CD4-positive, alpha-beta T cell treated with Interleukin-2 at 100 ng/mL for 4 hours (primary cell): ENCODE data around the gene SCN8A.
A peak's percentile ranks its signal among the peaks of the same experiment; 100 is the strongest.

Source experiments
- DNase-seq: peaks from one replicate; pipeline ENCODE4 v3.0.0-alpha.2; 2020; ENCODE audit warnings: low spot score

Gene SCN8A

DNA sequence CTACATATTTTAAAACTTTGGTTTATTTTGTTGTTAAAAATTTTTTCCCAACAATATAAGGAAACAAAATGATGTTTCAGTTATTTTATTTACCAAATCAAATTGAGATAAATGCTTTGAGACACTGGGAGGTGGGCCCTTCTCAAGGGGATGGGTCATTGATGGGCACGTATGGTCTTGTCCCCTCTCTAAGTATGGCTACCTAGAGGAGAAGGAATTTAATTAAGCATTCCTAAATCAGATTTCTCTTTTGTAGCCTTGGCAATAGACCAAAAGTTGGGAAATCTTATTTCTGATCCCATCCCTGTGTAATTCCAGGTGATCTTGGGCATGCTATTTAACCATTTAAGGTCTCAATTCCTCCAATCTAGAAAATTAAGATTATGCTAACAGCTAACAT, 79.0 kb downstream of the SCN8A start:
- DNase-seq, result no peak

DNA sequence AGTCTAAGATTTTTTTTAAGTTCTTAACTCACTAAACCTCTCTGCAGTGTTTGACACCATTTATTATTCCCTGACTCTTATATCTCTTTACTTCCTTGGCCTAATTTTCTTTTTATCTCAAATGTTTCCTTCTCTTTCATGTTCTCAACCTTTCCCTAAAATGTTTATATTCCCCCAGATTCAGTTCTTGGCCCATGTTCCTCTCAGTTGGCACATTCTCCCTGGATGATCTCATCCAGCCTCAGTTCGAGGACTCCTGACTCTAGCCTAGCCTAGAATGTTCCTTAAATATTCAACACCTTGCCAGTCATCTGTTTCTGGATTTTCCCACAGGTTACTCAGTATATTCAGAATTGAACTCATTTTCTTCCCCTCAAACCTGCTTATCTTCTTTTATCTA, 81.3 kb downstream of the SCN8A start:
- DNase-seq, result no peak

DNA sequence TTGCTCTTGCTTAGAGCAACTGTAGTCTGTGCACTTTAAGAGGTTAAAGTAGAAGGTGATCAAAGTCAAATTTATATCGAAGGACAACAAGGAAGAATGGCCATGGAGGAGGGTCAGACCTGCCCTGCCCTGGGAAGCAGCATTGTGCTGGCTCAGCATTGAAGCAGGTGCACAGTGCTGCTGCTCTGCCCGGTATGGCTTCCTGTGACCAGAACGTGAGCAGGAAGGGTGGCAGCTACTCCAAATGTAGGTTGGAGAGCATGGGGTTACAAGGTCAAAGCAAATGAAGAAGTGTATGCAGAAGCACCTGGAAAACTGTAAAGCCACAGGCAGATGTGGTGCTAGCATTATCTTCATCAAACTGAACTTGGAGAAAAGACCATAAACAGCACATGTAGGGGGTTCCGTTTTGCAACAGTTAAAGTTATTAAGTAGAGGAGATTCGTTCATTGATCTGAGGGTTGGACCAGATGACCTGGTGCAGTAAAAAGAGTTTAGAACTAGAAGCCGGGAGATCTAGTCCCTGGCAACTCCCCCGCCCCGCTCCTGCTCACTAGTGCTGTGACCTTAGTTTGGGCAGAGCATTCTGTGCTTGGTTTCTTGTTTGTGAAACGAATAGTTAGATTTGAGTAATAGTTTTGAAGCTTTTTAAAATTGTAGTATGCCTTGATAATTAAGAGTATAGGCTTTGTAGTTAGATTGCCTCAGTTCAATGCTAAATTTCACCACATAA, 84.2 kb downstream of the SCN8A start:
- no peak for DNase-seq

DNA sequence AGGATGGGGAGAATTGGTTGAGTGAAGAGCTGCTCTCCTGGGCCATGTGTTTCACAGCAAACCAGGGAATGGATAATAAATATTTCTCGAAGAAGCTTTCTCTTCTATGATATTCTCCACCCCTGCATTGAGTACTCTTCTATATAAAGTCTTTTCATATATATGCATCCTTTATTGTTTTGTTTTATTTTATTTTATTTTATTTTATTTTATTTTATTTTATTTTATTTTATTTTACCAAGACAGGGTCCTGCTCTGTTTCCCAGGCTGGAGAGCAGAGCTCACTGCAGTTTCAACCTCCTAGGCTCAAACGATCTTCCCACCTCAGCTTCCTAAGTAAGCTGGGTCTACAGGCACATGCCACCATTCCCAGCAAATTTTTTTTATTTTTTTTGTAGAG, 85.8 kb downstream of the SCN8A start:
- DNase-seq, result no peak

DNA sequence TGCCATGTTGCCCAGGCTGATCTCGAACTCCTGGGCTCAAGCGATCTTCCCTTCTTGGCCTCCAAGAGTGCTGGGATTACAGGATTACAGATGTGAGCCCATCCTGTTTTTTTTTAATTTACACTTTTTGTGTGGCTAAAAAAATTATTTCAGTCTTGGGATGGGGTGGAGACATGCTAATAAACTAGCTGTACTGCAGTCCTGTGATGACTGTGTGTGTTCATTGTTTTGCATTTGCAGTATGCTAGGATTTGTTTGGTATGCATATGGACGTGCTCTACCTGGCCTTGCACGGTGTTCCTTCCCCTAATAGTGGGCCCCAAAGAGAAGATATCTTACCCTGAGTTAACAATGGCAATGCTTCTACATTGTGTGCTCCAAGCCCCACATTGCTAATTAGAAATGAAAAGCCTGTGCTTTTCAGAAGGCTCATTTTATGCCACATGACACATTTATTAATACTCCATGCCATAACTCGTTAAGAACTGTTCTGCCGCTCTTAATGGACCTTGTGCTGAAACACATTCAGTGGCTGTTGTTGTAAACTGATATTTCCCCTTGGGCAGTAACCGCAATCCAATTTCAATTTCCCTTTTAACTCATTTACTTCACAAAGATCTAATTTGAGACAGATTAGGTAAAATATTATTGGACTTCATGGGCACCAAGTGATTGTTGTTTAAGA, 86.4 kb downstream of the SCN8A start:
- DNase-seq, result no peak

DNA sequence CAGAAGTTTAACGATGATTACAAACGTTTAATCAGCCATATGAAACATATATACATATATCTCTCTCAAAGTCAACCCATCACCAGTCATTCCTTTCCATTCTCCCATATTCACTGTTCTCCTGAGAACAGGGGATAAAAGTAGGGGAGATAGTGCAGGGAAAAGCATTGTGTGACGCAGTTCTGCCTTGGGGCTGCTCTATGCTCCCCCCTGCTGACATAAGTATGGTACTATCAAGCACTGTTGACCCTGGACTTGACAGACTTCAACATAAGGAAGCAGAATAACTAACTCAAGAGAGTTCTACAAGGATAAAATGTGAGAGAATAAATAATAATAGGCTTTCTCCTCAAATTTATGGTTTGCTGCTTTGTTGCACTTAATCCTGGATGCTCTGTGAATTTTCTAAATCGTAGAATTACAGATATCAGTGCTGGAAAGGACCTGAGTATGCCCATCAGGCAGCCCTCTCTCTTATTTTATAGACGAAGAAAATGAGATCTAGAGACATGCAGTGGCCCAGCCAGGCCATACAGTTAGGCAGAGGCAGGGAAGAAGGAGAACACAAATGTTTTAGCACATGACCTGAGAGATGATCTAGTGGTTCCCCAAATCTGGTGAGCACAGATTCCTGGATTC, 87.2 kb downstream of the SCN8A start:
- DNase-seq, result peak; percentile 17

DNA sequence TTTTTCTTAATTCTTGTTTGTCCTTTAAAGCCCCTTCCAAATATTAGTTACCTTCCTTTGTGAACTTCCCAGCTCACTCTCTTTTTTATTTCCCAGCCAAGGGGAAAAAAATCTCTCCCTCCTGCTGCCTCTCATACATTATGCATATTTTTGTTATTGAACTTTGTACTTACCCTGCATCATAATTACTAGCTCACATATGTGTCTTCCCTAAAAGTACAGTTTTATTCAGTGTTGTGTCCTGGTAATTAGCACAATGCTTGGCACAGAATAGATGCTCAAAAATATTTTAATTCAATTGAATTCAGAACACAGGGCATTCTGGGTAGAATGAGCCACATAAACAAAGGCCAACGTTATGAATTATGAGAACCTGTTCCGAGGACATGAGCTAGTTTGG, 91.9 kb downstream of the SCN8A start:
- DNase-seq, result no peak

DNA sequence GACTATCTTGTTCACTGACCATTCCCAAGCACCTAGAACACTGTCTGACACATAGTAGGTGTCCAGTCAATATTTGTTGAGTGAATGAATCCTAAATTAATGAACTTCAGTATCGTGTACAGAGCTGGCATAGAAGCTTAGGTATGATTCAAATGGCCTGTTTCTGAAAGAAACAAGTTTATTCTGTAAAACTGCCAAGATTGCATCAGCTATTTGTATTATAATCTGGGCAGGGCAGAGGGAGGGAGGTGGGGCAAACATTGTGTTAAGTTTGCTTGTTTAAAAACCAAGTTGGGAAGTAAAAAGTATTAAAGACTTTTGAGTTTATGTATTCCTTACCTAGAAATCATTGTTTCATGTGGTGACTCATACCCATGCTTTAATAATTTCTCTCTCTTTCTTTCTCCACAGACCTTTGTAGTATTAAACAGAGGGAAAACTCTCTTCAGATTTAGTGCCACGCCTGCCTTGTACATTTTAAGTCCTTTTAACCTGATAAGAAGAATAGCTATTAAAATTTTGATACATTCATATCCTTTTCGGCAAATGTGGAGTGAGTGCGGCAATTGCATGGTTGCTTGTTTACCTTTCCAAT, 92.8 kb downstream of the SCN8A start:
- no peak for DNase-seq

DNA sequence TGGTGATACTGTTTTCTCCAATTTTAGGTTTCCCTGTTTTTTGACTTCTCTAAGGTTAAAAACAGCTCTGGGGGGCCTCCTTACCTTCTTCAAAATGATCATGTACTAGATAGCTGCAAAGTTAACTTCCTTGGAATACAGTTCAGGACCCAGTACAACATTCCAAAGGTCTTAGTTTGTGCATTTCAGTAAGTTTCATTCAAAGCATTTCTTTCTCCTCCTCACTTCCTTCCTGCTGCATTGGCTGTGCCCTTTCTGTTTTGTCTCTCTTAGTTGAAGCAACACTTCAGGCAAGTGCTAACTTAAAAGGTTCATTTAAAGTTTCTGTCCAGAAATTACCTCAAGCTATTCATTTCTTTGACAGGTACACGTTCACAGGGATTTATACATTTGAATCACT, 95.7 kb downstream of the SCN8A start:
- DNase-seq, result no peak

DNA sequence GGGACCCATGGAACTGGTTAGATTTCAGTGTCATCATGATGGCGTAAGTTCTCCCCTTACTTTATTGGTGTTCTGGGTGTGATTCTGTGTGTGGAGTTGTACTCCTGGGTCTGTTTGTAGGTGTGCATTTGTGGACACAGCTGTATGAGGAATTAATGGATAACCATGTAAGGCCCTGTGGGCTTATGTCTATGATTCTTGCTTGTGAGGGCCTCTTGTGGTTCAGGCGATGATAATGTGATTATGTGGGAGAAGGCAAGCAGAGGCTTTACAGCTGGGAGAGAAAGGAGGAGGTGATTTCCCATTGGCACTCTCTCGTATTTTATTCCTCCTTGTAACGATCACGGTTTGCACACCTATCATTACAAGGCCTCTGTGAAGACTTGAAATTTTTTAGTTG, 96.1 kb downstream of the SCN8A start:
- no peak for DNase-seq

DNA sequence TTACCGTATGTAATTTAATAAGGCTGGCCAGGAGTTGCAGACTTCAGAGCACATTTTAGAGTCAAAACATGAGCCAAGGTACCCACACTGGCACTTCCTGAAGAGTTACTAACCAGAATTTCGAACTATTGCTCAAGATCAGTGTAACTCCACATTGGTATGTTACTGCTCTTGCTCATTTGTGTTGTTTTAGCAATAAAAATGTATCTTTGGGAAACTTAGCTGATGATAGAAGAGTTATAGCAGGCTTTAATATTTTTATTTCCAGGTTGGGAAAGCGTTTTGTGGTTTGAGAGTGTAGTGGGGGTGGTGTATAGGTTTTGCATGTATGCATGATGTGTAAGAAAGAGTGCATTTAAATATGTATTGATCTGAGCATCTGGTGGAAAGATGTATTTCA, 96.6 kb downstream of the SCN8A start:
- no peak for DNase-seq

DNA sequence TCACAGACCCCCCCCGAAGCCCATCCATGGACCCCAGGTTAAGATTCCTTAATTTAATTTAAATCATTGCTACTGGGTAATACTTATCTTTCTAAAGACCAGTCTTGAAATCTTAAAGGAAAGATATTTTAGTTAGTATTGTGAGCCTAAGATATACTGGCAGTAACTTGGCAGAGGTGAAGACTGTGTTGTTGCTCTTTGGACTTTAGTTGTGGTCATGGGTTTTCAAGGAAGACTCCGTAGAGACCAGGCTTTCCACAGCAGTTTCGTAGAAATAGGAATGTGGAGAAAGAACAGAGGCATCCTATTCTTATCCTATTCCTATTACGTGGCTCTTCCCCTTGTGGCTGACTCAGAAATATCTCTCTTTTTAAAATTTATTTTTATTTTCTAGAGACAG, 99.0 kb downstream of the SCN8A start:
- no peak for DNase-seq

DNA sequence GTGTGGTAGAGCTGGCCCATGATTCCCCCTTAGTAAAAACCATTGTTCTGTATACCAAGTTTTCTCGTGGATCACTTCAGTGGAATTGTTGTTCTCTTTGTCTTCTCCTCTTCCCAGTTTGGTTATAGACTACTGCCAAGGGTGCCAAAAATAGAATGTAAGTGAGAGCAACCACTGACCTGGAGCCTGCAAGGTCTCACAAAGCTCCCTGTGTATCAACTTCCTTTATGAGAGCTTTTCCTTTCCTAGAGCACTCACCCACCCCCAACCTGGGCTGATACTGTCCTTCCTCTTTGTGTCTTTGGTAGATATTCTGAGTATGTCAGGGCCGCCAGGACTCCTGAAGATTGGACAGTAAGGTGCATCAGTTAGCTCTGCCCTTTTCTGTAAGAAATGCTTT, 101.0 kb downstream of the SCN8A start:
- DNase-seq, result no peak

DNA sequence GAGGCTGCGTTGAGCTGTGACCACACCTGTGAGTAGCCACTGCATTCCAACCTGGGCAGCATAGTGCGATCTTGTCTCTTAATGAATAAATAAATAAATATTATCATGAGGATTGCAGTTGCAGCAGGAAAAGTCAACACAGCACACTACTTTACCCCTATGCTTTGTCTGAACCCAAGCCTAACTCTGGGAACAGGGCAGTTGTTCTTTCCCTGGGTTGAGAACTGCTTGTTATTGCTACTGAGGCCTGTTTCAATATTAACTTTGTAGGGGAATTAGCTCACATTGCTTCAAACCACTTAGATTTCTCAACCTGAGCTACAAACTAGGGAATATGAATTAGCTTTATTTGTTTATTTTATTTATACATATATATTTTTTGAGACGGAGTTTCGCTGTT, 102.5 kb downstream of the SCN8A start:
- DNase-seq, result no peak

DNA sequence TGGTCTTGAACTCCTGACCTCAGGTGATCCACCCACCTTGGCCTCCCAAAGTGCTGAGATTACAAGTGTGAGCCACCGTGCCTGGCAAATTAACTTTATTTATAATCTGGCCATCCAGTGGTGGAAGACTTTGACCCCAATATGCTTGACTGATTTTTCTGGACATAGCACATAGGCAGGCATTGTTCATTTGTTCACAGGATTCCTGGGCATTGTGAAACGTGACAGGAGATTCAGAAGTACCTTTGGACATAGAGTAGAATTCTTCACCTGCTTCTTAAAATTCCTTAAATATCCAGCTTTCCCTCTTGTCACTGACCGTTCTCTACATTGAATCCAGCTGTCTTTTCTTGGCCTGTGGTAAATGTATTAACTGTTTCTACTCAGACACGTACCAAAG, 103.1 kb downstream of the SCN8A start:
- DNase-seq, result no peak

DNA sequence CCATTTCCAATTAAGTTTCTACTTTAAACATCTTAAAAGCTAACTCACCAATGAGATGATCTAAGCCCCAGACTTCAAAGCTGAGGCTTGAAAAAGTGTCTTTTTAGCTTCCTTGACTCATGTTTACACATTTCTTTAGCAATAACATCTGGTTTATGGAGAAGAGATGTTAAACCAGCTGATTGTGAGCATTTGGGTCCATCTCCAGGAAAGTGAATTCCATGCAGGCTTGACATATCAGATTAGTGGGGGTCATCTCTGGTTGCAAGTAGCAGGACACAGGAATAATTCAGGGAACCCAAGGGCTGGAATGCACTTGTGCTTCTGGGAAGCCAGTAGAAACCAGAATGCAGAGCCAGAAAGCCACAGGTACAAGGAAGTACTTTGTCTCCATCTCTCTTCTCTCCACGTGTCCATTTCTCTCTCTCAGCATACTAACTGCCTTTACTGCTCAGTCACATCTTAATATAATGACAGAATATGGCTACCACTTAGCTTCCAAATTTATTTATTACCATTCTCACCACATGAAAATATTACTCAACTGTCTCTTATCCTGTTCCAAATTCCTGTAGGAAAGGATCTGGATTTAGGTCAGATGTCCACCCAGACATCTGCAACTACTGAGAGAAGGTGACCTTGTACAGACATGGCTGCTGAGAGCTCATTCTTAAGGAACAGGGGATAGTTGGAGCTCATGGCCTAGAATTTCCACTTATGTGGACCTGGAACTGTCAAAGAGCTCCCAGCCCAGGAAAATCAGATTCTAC, 104.4 kb downstream of the SCN8A start:
- no peak for DNase-seq

DNA sequence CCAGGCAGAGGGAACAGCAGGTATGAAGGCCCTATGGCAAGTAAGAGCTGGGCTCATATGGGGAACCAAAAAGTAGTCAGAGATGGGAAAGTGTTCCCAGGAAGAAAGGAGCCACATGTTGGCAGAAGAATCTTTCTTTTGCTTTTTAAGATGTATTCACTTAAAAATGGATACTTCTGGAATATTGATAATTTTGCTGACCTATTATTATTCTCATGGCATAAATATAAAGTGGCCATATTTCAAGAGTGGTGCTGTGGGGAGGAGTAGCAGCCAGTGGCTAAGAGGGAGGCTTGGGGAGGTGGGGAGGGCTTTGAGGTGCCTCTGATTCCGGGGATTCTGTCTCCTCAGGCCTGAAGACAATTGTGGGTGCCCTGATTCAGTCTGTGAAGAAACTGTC, 108.2 kb downstream of the SCN8A start:
- no peak for DNase-seq

DNA sequence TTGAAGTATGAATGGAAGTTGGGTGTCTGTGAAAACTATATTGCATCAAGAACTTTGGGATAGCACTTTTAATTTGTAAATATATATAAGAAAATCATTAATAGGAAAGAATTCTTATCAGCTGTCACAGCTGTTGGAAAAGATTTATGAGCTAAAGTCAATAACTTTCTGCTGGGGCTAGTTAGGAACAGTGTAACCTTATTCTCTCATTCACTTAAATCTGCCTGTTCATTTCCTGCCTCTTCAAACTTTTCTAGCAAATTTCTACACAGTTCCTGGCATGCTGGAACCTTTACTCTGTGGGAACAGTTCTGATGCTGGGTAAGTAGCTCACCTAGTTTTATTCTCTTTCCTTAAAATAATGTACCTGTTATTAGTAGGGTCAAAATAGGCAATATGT, 109.9 kb downstream of the SCN8A start:
- DNase-seq, result no peak

DNA sequence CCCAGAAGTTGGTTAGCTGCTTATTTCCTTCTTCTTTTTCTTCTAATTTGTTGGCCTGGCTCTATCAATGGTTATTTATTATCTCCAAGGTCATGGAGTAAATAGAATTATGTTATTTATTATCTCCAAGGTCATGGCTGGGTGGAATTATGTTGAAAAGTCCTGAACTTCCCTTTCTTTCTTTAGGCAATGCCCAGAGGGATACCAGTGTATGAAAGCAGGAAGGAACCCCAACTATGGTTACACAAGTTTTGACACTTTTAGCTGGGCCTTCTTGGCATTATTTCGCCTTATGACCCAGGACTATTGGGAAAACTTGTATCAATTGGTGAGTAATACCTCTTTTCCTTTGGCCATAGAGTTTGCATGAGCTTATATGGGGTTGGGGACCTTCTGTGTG, 111.6 kb downstream of the SCN8A start:
- no peak for DNase-seq

DNA sequence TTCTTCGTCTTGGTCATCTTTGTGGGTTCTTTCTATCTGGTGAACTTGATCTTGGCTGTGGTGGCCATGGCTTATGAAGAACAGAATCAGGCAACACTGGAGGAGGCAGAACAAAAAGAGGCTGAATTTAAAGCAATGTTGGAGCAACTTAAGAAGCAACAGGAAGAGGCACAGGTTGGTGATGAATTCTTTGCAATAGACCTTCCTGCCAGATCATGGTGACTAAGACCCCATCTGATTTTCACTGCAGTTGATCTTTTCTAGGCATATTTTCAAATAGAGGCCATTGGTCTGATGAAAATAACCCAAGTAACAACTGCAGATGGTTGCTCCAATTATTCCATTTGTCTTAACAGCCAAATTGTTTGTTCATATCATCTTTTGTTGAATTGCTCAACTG, 114.4 kb downstream of the SCN8A start:
- DNase-seq, result no peak

DNA sequence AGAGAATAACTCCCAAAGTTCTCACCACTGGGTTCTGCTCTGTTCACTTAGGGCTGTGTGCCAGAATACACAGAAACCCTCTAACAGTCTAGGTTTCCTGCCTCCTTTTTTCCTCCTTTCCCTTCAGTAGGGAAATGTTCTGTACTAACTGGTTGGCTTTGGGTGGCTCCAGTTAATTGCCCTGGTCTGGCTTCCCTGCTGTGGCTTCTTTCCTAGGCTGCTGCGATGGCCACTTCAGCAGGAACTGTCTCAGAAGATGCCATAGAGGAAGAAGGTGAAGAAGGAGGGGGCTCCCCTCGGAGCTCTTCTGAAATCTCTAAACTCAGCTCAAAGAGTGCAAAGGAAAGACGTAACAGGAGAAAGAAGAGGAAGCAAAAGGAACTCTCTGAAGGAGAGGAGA, 115.2 kb downstream of the SCN8A start:
- DNase-seq, result no peak

DNA sequence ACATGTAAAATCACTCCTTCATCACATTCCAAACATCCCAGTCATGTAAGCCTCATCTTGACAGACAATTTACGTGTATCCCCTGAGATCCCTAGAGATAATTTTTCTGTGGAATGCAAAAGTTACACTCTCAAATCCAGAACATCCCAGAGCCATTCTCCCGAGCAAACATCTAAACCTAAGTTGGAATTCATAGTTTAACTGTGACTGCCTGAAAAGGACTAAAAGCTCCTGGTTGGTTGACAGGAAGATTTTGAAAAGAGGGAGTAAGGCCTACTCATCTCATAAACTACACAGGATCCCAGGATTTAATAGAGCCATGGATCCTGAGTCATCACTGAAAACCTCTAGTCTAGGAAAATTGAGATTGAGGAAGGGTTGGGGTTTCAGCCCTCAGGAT, 123.6 kb downstream of the SCN8A start:
- DNase-seq, result no peak
